HepG2 (cell line): ENCODE data around the gene TRAPPC4. TPM values are rescaled to one million over a fixed set of nuclear protein-coding genes. Genes with fewer than 3 reads are reported as not detected.

Source experiments
- AHR ChIP-seq: IDR thresholded peaks from 2 replicates; pipeline ENCODE4 v1.6.1; 2018; ENCODE audit warnings: missing genetic modification reagents, missing compliant biosample characterization
- ATF7 ChIP-seq, 2 experiments: fragments of 450-650 bp in 1 of 2; sonication (generic) in 1 of 2; formaldehyde crosslinking in 1 of 2; IDR thresholded peaks; 2 replicates each; pipeline versions ENCODE4 v1.4.0 to v1.6.1; 2016 to 2020; ENCODE audit warnings: antibody characterized with exemption in 1 of 2, mild to moderate bottlenecking in 1 of 2, missing genetic modification reagents in 1 of 2
- FOXA1 ChIP-seq, 2 experiments: fragments of 450-650 bp in 1 of 2; sonication (generic) in 1 of 2; formaldehyde crosslinking in 1 of 2; IDR thresholded peaks; 2 replicates each; pipeline versions ENCODE4 v1.4.0 to v1.6.1; 2016 to 2020; ENCODE audit warnings: missing genetic modification reagents in 1 of 2
- HDAC2 ChIP-seq: sonication (generic); formaldehyde crosslinking; IDR thresholded peaks from 2 replicates; pipeline ENCODE4 v1.4.0; 2020; ENCODE audit warnings: missing genetic modification reagents
- HINFP ChIP-seq: sonication (generic); formaldehyde crosslinking; IDR thresholded peaks from 2 replicates; pipeline ENCODE4 v1.4.0; 2020; ENCODE audit warnings: low read depth, mild to moderate bottlenecking, missing genetic modification reagents
- KDM6A ChIP-seq: IDR thresholded peaks from 2 replicates; pipeline ENCODE4 v1.6.1; 2016; ENCODE audit warnings: low read depth
- MTERF4 ChIP-seq: sonication (generic); formaldehyde crosslinking; IDR thresholded peaks from 2 replicates; pipeline ENCODE4 v1.8.0; 2023; ENCODE audit warnings: mild to moderate bottlenecking, missing genetic modification reagents
- NPAS2 ChIP-seq: sonication (generic); formaldehyde crosslinking; IDR thresholded peaks from 2 replicates; pipeline ENCODE4 v1.8.0; 2022; ENCODE audit warnings: mild to moderate bottlenecking, missing genetic modification reagents, borderline replicate concordance
- NR0B2 ChIP-seq: sonication (generic); formaldehyde crosslinking; IDR thresholded peaks from 2 replicates; pipeline ENCODE4 v1.4.0; 2020; ENCODE audit warnings: mild to moderate bottlenecking, missing genetic modification reagents
- PBX2 ChIP-seq: IDR thresholded peaks from 2 replicates; pipeline ENCODE4 v1.6.1; 2016; ENCODE audit warnings: control low read depth
- REL ChIP-seq: sonication (generic); formaldehyde crosslinking; conservative IDR thresholded peaks from 2 replicates; pipeline ENCODE4 v1.8.0; 2022; ENCODE audit warnings: mild to moderate bottlenecking, missing genetic modification reagents, moderate library complexity
- STAT6 ChIP-seq: sonication (generic); formaldehyde crosslinking; IDR thresholded peaks from 2 replicates; pipeline ENCODE4 v1.4.0; 2020; ENCODE audit warnings: missing genetic modification reagents, mild to moderate bottlenecking, borderline replicate concordance
- TRAFD1 ChIP-seq: sonication (generic); formaldehyde crosslinking; IDR thresholded peaks from 2 replicates; pipeline ENCODE4 v1.5.1; 2020; ENCODE audit warnings: missing genetic modification reagents, mild to moderate bottlenecking, borderline replicate concordance
- ZKSCAN8 ChIP-seq: IDR thresholded peaks from 2 replicates; pipeline ENCODE4 v1.6.1; 2016; ENCODE audit warnings: borderline replicate concordance, missing genetic modification reagents, missing compliant biosample characterization
- ZNF30 ChIP-seq: sonication (generic); formaldehyde crosslinking; IDR thresholded peaks from 2 replicates; pipeline ENCODE4 v1.5.0; 2020; ENCODE audit warnings: mild to moderate bottlenecking, missing genetic modification reagents
- ZNF614 ChIP-seq: IDR thresholded peaks from 2 replicates; pipeline ENCODE4 v1.6.1; 2018; ENCODE audit warnings: missing biosample characterization, missing genetic modification reagents, inconsistent platforms, borderline replicate concordance
- ZNF703 ChIP-seq: sonication (generic); formaldehyde crosslinking; IDR thresholded peaks from 2 replicates; pipeline ENCODE4 v1.5.1; 2020; ENCODE audit warnings: missing genetic modification reagents, mild to moderate bottlenecking, moderate library complexity, borderline replicate concordance
- polyA plus RNA-seq, 8 experiments: library from polyadenylated mRNA; depleted of rRNA in 3 of 8; stranded (reverse) in 7 of 8; unstranded in 1 of 8; fragments of >200 nt; fragmentation: Illumina TruSeq in 4 of 8; extraction: Trizol in 4 of 8; gene quantifications; 2 replicates each; pipeline versions ENCODE4 v1.2.1 to v1.2.3, GENCODE V29; 2011 to 2016; ENCODE audit warnings: low read depth in 4 of 8, missing spikeins in 1 of 8, mixed read lengths in 1 of 8; ENCODE audit not compliant: insufficient read depth in 1 of 8
- total RNA-seq, 5 experiments: library from RNA; depleted of rRNA; stranded (reverse); fragments of >200 nt; fragmentation: Illumina TruSeq; extraction: Trizol; gene quantifications; 2 replicates each; pipeline ENCODE4 v1.2.3, GENCODE V29; 2016; ENCODE audit warnings: low read depth in 1 of 5

The TRAPPC4 gene
- total and polyA plus RNA-seq, 2 of the 13 experiments (the other 11 are each of a cell fraction or from before 2014, with no cell fraction given) = 97.4 to 140 TPM

GRCh38 chr11:119030329-119031047 lies 11.9 kb downstream of the TRAPPC4 start, which contains the start of gene SLC37A4 (continued):
- TF ChIP-seq ZNF614 (CRISPR knock-in tag) = peak; percentile 89
- TF ChIP-seq HDAC2 (CRISPR knock-in tag) = peak; percentile 79
- no peak for TF ChIP-seq ATF7 (IDR thresholded peaks at IDR 0.05)
- TF ChIP-seq ATF7 (CRISPR knock-in tag; IDR thresholded peaks at IDR 0.05) = no peak
- TF ChIP-seq FOXA1 (IDR thresholded peaks at IDR 0.05) = no peak
- TF ChIP-seq FOXA1 (CRISPR knock-in tag; IDR thresholded peaks at IDR 0.05) = 0 out of 2 replicates have a peak, but pooled peaks have one; percentile 16
- no peak for TF ChIP-seq KDM6A (CRISPR knock-in tag)
- no peak for TF ChIP-seq MTERF4 (CRISPR knock-in tag)
- no peak for TF ChIP-seq ZNF30 (CRISPR knock-in tag)
- no peak; the same call in 1 of the 2 replicates for TF ChIP-seq TRAFD1
- peak; percentile 73; the same call in 1 of the 2 replicates for TF ChIP-seq HINFP (CRISPR knock-in tag)
- no peak for TF ChIP-seq NPAS2
- TF ChIP-seq ZKSCAN8 = peak; percentile 77; the same call in 1 of the 2 replicates
- TF ChIP-seq NR0B2 (CRISPR knock-in tag) = peak; percentile 86; the same call in 1 of the 2 replicates
- no peak; the same call in 1 of the 2 replicates for TF ChIP-seq STAT6 (CRISPR knock-in tag)
- TF ChIP-seq AHR = 0 out of 2 replicates have a peak, but pooled peaks have one; percentile 58
- TF ChIP-seq PBX2 = no peak
- TF ChIP-seq ZNF703 = no peak
- TF ChIP-seq REL = no peak
